Neural cell (in vitro differentiated cells): Measurements from ENCODE around the gene ANKRD44.

ENCODE experiments used
- EP300 ChIP-seq: fragments of 450-650 bp; conservative IDR thresholded peaks from 2 replicates; pipeline ENCODE4 v1.6.1; 2014; ENCODE audit warnings: antibody characterized with exemption, mild to moderate bottlenecking, moderate library complexity; ENCODE audit not compliant: poor library complexity, severe bottlenecking
- EZH2 ChIP-seq: fragments of 200-600, 300-800 bp; shearing (Covaris generic), sonication (generic); IDR thresholded peaks from 2 replicates; pipeline ENCODE4 v1.6.1; 2014; ENCODE audit warnings: antibody characterized with exemption, low read length, borderline replicate concordance, mild to moderate bottlenecking; ENCODE audit not compliant: insufficient read depth, poor library complexity, severe bottlenecking
- MXI1 ChIP-seq: fragments of 450-650 bp; conservative IDR thresholded peaks from 2 replicates; pipeline ENCODE4 v1.6.1; 2014; ENCODE audit warnings: antibody characterized with exemption, mild to moderate bottlenecking; ENCODE audit not compliant: poor library complexity, severe bottlenecking
- RAD21 ChIP-seq: fragments of 450-650 bp; conservative IDR thresholded peaks from 2 replicates; pipeline ENCODE4 v1.6.1; 2014; ENCODE audit warnings: antibody characterized with exemption, mild to moderate bottlenecking, moderate library complexity
- REST ChIP-seq: IDR thresholded peaks from 2 replicates; pipeline ENCODE4 v1.6.1; 2012; ENCODE audit warnings: borderline replicate concordance
- SMC3 ChIP-seq: fragments of 450-650 bp; conservative IDR thresholded peaks from 2 replicates; pipeline ENCODE4 v1.6.1; 2014; ENCODE audit warnings: antibody characterized with exemption, mild to moderate bottlenecking, moderate library complexity; ENCODE audit not compliant: poor library complexity
- TAF1 ChIP-seq: IDR thresholded peaks from 2 replicates; pipeline ENCODE4 v1.6.1; 2012; ENCODE audit warnings: low read depth
- TF ChIP-seq, protein P1 (sequence below): fragments of 450-650 bp; IDR thresholded peaks from 2 replicates; pipeline ENCODE4 v1.5.1; 2014; ENCODE audit warnings: antibody characterized with exemption, mild to moderate bottlenecking, moderate library complexity; ENCODE audit not compliant: poor library complexity, severe bottlenecking

DNA sequence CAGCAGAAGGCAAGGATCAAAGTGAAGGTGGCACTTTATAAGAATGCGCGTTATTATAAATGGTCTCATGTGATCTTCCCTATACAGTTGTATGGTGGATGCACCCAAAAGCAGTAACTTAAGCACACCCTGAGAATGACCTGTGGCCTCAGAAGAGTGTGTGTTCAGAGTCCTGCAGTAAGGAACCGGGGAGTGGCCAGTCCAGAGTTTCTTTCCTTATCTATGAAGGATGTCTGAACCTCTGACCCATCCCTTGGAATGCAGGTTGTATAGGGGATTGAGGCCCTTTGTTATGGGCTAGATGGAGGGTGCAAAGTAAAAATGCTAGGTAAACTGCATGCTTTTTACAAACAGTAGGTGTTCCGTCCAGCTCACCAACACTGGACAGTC lies 43.6 kb upstream of the ANKRD44 start:
- TF ChIP-seq, protein P1, sequence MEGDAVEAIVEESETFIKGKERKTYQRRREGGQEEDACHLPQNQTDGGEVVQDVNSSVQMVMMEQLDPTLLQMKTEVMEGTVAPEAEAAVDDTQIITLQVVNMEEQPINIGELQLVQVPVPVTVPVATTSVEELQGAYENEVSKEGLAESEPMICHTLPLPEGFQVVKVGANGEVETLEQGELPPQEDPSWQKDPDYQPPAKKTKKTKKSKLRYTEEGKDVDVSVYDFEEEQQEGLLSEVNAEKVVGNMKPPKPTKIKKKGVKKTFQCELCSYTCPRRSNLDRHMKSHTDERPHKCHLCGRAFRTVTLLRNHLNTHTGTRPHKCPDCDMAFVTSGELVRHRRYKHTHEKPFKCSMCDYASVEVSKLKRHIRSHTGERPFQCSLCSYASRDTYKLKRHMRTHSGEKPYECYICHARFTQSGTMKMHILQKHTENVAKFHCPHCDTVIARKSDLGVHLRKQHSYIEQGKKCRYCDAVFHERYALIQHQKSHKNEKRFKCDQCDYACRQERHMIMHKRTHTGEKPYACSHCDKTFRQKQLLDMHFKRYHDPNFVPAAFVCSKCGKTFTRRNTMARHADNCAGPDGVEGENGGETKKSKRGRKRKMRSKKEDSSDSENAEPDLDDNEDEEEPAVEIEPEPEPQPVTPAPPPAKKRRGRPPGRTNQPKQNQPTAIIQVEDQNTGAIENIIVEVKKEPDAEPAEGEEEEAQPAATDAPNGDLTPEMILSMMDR = no peak
- TF ChIP-seq EP300 = no peak
- no peak for TF ChIP-seq SMC3
- no peak for TF ChIP-seq MXI1
- TF ChIP-seq REST = no peak
- TF ChIP-seq TAF1 = no peak
- no peak for TF ChIP-seq EZH2
- TF ChIP-seq RAD21 = no peak
